CD4-positive, alpha-beta T cell treated with Interleukin-15 for 1 hour (primary cell): Measurements from ENCODE around the gene FCMR.
A peak's percentile ranks its signal among the peaks of the same experiment; 100 is the strongest.
"Not testable (repeated sequence)": the region's sequence is repeated elsewhere in the genome, so short reads cannot be mapped to it uniquely, and the experiment has no call there.

Source experiments
- DNase-seq: peaks from one replicate; pipeline ENCODE4 v3.0.0-alpha.2; 2020

The FCMR gene

DNA sequence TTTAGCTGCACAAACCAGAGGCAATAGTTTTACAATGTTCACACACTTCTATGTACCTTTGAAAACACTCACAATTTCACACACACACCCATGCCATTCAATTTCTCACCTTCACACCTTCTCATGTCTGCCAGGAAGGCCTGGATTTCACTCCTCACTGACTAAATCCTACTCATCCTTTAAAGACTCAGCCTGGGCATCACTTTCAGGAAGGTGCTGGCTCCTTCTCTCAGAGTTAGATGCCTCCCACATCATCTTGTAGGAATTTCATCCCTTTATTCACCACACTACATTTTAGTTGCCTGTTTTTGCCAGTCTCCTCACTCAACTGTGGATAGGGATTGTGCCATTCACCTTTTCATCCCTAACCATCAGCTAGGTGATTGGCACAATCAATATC lies 54.0 kb downstream of the FCMR start:
- DNase-seq, result no peak

DNA sequence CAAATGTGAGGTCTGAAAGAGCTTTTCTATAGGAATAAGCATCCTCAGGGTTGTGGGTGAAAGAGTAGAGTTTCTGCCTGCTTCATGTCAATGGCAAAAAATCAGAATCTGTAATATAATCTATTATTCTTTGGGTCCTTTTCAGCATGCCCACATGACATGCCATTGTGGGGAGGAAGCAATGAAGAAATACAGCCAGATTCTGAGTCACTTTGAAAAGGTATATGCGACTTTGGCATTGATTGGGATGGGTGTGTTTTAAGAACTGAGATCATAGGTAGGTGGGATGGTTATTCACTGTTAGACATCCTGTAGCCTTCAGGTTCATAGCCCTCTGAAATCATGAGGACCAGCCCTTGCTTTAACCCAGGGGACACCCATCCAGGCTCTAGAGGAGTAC lies 54.5 kb downstream of the FCMR start:
- no peak for DNase-seq

DNA sequence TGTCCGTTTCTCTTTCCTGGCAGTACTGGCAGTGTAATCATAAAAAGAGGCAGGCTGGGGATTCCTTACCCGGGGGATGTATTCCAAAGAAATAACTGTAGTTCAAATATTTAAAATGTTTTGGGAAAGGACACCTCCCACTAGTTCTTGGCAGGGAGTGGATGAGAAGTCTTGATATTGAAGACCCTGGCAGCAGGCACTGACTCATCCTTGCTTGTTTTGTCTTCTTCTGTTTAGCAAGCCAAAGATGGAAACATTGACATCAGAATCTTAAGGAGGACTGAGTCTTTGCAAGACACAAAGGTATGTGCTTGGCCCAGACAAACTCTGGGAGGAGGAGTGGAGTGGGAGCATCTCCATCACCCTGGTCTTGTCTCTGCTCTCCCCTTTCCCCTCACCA lies 55.7 kb downstream of the FCMR start:
- no peak for DNase-seq

DNA sequence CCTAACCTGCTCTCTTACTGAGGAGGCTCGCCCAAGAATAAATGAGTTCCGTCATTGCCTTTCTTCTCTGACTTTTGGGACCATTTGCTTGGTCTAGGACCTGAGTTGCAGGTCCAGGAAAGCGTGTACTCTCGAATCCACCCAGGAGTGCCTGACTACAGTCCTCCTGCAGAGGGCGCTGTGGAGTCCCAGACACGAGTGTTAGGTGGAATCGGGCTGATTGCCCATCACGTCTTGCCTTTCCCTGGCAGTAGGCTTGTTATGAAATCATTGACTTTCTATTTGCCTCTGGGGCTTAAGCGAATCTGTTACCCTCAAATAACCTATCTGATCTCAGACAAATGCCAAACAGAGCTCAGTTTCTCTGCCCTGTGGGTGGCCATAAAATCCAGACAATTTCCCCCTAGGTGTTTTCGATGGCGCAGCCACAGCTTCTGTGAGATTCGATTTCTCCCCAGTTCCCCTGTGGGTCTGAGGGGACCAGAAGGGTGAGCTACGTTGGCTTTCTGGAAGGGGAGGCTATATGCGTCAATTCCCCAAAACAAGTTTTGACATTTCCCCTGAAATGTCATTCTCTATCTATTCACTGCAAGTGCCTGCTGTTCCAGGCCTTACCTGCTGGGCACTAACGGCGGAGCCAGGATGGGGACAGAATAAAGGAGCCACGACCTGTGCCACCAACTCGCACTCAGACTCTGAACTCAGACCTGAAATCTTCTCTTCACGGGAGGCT lies 56.6 kb downstream of the FCMR start, which contains the start of gene IL20:
IL20 (plus strand) TSS at position 685 of the 733 bp plus-strand sequence. CDS start 230 bp downstream, outside the sequence.
- peak; percentile 77 for DNase-seq

DNA sequence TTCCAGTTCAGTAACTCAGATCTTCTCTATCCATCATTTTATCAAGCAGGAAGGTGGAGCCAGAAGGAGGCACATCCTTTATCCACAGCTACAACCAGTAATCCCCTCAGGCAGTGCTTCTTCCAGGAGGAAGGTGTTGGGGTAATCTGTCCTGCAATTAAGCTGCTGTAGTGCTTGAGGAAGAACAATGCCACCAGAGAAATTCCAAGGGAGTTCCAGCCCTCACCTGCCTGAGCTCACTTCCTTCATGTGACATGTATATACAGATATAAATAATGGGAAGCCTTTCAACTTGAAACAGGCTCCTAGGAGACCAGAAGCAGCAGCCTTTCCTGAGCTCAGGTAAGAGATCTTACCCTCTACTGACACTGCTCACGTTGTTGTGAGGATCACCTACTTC lies 58.5 kb downstream of the FCMR start:
- DNase-seq, result no peak

DNA sequence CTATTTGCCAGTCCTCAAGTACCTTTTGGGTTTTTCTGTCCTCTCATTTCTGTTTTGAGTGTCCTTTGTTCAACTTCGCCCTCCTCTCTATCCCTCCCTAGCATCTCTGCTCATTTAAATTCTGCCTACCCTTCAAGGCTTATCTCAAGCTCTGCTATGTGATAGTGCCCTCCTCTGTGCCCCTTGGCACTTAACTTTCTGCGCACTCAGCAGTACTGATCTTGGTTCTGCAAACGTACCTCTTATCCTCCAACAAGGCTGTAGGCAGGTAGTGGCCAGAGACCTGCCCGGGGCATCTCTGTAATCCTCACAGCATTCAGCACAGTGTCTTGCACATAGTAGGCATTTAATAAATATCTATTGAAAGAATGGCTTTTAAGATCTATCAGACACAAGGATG lies 61.6 kb downstream of the FCMR start:
- DNase-seq, result no peak

DNA sequence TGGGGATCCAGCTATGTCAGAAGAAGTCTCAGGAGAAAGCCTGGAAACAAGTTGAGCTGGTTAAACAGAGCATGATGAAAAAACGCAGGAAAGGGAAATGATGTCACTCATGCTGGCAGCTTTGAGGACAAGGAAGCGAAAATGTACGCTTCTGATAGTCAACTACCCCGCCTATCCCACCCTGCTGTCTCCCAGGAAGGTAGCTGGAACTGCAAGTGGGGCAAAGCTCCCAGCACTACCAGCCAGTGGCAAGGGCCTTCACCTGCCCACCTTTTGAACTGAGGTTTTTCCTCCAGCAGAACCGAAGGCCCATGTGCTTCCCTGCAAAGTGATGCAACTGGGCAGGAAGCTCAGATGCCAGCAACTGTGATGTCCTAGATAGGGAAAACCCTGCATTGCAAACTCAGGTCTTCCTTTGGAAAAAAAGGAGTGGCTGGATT lies 62.6 kb downstream of the FCMR start:
- peak; percentile 19 for DNase-seq

DNA sequence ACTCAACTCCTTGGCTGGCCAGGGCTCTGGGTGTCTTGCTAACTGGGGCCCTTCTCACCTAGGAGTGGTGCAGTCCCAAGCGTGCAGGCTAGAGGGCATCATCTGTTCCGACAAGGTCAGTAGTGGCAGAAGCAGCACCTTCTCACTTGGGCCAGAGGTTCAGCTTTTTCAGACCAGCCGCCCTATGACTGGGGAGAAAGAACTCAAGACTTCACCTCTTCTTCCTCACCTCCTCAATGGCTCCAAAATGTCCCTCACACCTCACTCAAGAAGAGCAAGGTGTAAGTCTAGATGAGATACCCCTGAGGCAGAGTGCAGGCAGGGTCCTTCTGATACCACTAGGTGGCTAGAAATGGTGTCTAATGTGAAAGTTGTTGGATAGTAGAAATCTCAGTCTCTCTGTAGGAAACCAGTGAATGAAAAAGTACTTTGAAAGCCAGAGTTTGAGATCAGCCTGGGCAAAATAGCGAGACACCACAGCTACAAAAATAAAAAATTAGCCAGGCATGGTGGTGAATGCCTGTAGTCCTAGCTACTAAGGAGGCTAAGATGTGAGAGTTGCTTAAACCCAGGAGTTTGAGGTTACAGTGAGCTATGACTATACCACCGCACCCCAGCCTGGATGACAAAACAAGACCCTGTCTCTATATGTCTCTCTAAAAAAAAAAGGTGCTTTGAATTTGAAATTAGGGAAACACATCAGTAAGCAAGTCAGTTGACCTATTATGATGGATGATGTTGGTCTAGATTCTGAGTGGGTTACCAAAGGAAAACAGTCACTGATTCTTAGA lies 64.9 kb downstream of the FCMR start:
- no peak for DNase-seq

DNA sequence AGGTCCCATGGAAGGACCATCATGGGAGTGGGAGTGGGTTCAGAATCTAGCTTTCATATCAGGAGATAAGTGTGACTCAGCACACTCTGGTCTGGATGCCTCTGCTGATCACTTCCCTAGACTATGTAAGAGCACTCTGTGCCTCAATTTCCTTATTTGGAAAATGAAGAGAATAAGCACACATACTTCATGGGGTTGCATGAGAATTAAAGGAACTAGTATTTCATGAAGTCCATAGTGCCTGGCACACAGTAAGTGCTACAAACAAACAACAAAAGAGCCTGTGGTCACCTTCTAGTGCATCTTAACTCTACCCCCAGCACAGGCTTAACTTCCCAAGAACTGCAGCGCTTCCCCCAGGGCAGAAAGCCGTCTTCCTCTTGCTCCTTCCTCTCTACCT lies 65.9 kb downstream of the FCMR start:
- DNase-seq, result no peak

DNA sequence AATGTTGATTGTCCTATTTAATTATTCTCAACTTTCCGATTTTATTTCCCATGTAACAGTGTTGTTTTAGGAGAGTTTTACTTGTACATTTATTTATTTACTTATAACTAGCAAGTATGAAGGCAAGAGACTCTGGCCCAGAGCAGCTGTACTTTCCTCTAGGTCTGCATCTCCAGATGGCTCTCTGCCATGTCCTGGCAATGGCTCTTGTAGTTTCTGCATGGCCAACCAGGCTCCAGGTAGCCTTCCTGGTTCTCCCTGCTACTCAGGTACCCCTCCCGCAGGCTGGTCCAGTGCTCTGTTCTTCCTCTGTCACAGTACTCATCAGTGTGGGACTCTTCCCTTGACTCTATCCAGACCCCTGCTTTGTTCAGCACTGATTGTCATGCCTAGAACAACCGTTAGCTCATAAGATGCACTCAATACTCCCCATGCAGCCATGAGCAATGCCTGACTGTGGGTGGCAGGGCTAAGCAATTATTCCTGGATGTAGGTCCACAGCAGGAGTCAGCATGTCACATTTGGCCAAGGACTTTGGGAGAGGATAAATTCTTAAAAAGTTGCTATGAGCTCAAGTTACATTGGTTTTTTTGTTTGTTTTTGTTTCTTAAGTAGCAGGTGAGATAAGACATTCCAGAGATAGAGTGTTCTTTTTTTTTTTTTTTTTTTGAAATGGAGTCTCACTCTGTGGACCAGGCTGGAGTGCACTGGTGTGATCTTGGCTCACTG lies 67.2 kb downstream of the FCMR start:
- no peak for DNase-seq

DNA sequence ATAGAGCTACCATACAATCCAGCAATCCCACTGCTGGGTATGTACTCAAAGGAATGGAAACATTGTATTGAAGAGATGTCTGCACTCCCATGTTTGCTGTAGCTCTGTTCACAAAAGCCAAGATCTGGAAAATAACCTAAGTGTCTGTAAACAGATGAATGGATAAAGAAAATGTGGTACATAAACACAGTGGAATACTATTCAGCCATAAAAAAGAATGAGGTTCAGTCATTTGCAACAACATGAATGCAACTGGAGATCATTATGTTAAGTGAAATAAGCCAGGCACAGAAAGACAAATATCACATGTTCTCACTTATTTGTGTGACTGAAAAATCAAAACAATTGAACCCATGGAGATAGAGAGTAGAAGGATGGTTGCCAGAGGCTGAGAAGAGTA lies 68.0 kb downstream of the FCMR start:
- DNase-seq, result not testable (repeated sequence)
